HepG2 (cell line): ENCODE data around the gene CXXC5.

Experiments
- EHMT2 ChIP-seq: fragments of 200-600 bp; sonication (generic); IDR thresholded peaks from 2 replicates; pipeline ENCODE4 v1.7.0; 2017; ENCODE audit warnings: antibody characterized with exemption, low read depth, low read length, borderline replicate concordance
- FOXA3 ChIP-seq: IDR thresholded peaks from 2 replicates; pipeline ENCODE4 v1.6.1; 2016; ENCODE audit warnings: missing genetic modification reagents, missing compliant biosample characterization
- MAZ ChIP-seq, 2 experiments: sonication (generic) in 1 of 2; formaldehyde crosslinking in 1 of 2; IDR thresholded peaks; 2 replicates each; pipeline versions ENCODE4 v1.5.0 to v1.6.1; 2012 to 2020; ENCODE audit warnings: low read depth in 2 of 2, mild to moderate bottlenecking in 2 of 2, borderline replicate concordance in 1 of 2, improper control_type of control experiment in 1 of 2, low read length in 1 of 2, missing genetic modification reagents in 1 of 2, moderate library complexity in 1 of 2
- POLR2AphosphoS5 ChIP-seq: IDR thresholded peaks from 2 replicates; pipeline ENCODE4 v1.6.1; 2012; ENCODE audit warnings: low read depth, low read length
- RNF2 ChIP-seq: fragments of 450-650 bp; conservative IDR thresholded peaks from 2 replicates; pipeline ENCODE4 v1.6.1; 2016; ENCODE audit warnings: low read depth
- U2AF2 ChIP-seq: fragments of 200-400 bp; formaldehyde crosslinking; IDR thresholded peaks from 2 replicates; pipeline ENCODE4 v1.6.1; 2017; ENCODE audit warnings: low read depth, mild to moderate bottlenecking, low read length

DNA sequence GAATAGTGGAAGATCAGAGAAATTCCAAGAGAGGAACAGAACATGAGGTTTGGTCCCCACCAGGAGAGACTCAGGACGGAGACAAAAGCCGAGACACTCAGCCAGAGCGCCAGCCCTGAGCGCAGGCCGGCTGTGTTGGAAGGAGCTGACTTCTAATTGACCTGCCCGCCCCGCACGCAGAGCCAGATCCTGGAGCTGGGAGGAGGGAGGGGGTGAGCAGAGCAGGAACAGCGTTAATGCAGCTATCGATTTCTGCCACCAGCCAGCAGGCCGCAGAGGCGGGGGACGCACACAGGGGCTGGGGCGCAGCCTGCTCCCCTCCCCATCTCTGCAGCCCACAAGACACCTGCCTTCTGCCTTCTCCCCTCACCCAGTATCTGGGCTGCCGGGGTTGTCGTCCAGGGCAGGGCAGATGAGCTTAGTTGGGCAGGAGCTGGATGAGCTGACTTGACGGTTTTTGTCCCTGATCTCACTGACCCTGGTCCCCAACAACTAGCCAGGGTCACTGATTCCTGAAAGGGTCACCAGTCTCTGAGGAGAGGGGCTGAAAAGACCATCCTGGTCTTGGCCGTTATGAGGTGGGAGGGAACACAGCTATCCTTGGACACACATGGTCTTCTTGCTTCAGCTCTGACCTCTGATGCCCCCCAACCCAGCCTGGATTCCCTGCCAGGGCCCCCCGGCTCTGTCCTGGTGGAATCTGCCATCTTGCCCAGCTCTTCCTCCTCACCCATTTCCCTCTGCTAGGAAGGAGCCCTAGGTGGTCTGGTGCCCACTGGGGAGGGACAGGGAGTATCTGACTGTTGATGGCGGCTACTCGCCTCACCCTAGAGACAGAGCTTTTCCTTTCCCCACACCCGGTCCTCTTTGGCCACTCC is 29.8 kb downstream of the CXXC5 start:
- TF ChIP-seq U2AF2 (no peak), MAZ (IDR thresholded peaks at IDR 0.05; ENCODE audit: borderline replicate concordance, low read depth, low read length) (no peak), MAZ (CRISPR knock-in tag; IDR thresholded peaks at IDR 0.05; ENCODE audit: low read depth) (no peak), FOXA3 (no peak), EHMT2 (no peak), RNF2 (no peak), POLR2AphosphoS5 (no peak)
